ENCODE data around the gene MDH2. TPM values are rescaled to one million over a fixed set of nuclear protein-coding genes. Genes with fewer than 3 reads are reported as not detected.

MDH2 gene
- total and polyA plus RNA-seq, 2 of the 8 experiments (the other 6 are each of a cell fraction or from before 2014, with no cell fraction given): 203 to 254 TPM

- TF ChIP-seq CBX8 (IDR thresholded peaks at IDR 0.05; ENCODE audit: borderline replicate concordance, low read depth, low read length) (no peak), CREB1 (IDR thresholded peaks at IDR 0.05) (peak; percentile 80), CBX5 (IDR thresholded peaks at IDR 0.05; ENCODE audit: low read depth, low read length) (no peak), BACH1 (IDR thresholded peaks at IDR 0.05; ENCODE audit: low read length) (peak; percentile 44; the same call in 1 of the 2 replicates), BRCA1 (IDR thresholded peaks at IDR 0.05; ENCODE audit: low read depth, low read length) (peak; percentile 98), SP4 (IDR thresholded peaks at IDR 0.05; ENCODE audit: low read length) (no peak), SIX5 (IDR thresholded peaks at IDR 0.05; ENCODE audit: low read depth, low read length) (no peak), JUND (IDR thresholded peaks at IDR 0.05; ENCODE audit: low read length) (no peak; the same call in 1 of the 2 replicates), ASH2L (IDR thresholded peaks at IDR 0.05; ENCODE audit: low read length) (peak; percentile 89), SRF (IDR thresholded peaks at IDR 0.05; ENCODE audit: low read depth, low read length) (no peak), TCF12 (IDR thresholded peaks at IDR 0.05; ENCODE audit: low read depth, low read length) (no peak)
- TF ChIP-seq, protein P1, sequence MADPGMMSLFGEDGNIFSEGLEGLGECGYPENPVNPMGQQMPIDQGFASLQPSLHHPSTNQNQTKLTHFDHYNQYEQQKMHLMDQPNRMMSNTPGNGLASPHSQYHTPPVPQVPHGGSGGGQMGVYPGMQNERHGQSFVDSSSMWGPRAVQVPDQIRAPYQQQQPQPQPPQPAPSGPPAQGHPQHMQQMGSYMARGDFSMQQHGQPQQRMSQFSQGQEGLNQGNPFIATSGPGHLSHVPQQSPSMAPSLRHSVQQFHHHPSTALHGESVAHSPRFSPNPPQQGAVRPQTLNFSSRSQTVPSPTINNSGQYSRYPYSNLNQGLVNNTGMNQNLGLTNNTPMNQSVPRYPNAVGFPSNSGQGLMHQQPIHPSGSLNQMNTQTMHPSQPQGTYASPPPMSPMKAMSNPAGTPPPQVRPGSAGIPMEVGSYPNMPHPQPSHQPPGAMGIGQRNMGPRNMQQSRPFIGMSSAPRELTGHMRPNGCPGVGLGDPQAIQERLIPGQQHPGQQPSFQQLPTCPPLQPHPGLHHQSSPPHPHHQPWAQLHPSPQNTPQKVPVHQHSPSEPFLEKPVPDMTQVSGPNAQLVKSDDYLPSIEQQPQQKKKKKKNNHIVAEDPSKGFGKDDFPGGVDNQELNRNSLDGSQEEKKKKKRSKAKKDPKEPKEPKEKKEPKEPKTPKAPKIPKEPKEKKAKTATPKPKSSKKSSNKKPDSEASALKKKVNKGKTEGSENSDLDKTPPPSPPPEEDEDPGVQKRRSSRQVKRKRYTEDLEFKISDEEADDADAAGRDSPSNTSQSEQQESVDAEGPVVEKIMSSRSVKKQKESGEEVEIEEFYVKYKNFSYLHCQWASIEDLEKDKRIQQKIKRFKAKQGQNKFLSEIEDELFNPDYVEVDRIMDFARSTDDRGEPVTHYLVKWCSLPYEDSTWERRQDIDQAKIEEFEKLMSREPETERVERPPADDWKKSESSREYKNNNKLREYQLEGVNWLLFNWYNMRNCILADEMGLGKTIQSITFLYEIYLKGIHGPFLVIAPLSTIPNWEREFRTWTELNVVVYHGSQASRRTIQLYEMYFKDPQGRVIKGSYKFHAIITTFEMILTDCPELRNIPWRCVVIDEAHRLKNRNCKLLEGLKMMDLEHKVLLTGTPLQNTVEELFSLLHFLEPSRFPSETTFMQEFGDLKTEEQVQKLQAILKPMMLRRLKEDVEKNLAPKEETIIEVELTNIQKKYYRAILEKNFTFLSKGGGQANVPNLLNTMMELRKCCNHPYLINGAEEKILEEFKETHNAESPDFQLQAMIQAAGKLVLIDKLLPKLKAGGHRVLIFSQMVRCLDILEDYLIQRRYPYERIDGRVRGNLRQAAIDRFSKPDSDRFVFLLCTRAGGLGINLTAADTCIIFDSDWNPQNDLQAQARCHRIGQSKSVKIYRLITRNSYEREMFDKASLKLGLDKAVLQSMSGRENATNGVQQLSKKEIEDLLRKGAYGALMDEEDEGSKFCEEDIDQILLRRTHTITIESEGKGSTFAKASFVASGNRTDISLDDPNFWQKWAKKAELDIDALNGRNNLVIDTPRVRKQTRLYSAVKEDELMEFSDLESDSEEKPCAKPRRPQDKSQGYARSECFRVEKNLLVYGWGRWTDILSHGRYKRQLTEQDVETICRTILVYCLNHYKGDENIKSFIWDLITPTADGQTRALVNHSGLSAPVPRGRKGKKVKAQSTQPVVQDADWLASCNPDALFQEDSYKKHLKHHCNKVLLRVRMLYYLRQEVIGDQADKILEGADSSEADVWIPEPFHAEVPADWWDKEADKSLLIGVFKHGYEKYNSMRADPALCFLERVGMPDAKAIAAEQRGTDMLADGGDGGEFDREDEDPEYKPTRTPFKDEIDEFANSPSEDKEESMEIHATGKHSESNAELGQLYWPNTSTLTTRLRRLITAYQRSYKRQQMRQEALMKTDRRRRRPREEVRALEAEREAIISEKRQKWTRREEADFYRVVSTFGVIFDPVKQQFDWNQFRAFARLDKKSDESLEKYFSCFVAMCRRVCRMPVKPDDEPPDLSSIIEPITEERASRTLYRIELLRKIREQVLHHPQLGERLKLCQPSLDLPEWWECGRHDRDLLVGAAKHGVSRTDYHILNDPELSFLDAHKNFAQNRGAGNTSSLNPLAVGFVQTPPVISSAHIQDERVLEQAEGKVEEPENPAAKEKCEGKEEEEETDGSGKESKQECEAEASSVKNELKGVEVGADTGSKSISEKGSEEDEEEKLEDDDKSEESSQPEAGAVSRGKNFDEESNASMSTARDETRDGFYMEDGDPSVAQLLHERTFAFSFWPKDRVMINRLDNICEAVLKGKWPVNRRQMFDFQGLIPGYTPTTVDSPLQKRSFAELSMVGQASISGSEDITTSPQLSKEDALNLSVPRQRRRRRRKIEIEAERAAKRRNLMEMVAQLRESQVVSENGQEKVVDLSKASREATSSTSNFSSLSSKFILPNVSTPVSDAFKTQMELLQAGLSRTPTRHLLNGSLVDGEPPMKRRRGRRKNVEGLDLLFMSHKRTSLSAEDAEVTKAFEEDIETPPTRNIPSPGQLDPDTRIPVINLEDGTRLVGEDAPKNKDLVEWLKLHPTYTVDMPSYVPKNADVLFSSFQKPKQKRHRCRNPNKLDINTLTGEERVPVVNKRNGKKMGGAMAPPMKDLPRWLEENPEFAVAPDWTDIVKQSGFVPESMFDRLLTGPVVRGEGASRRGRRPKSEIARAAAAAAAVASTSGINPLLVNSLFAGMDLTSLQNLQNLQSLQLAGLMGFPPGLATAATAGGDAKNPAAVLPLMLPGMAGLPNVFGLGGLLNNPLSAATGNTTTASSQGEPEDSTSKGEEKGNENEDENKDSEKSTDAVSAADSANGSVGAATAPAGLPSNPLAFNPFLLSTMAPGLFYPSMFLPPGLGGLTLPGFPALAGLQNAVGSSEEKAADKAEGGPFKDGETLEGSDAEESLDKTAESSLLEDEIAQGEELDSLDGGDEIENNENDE (IDR thresholded peaks at IDR 0.05; ENCODE audit: insufficient replicate concordance, low read length): no peak
Measured at GRCh38 chr7:76047811-76048667, at the start of gene MDH2, which contains the start of gene STYXL1 (continued).
